ENCODE measurements around the gene CNIH2.
"Not testable (repeated sequence)": the region's sequence is repeated elsewhere in the genome, so short reads cannot be mapped to it uniquely, and the experiment has no call there.

The CNIH2 gene

GRCh38 chr11:66316849-66317251, 38.9 kb downstream of the CNIH2 start, which contains the start of gene CD248:
TSS of gene CD248 (minus strand) at chr11:66317044. CDS start at chr11:66317027, 17 bp downstream.
- FAIRE-seq, result no peak

GRCh38 chr11:66317322-66317722, 39.3 kb downstream of the CNIH2 start:
- FAIRE-seq, result no peak

- FAIRE-seq, result no peak
These were observed 40.0 kb downstream of the CNIH2 start for GRCh38 chr11:66317723-66318599.

- FAIRE-seq, result no peak
These were observed 40.6 kb downstream of the CNIH2 start for GRCh38 chr11:66318600-66318970.

GRCh38 chr11:66320289-66320688, 42.3 kb downstream of the CNIH2 start:
- FAIRE-seq, result not testable (repeated sequence)

GRCh38 chr11:66320748-66321147, 42.8 kb downstream of the CNIH2 start:
- FAIRE-seq, result not testable (repeated sequence)

GRCh38 chr11:66321606-66322005, 43.6 kb downstream of the CNIH2 start:
- FAIRE-seq, result no peak

GRCh38 chr11:66322732-66323427, 44.9 kb downstream of the CNIH2 start:
- FAIRE-seq, result no peak

- no peak for FAIRE-seq
These were observed 45.7 kb downstream of the CNIH2 start for GRCh38 chr11:66323684-66324083.

- FAIRE-seq, result no peak
These were observed 46.7 kb downstream of the CNIH2 start for GRCh38 chr11:66324664-66325063.

GRCh38 chr11:66325263-66325671, 47.3 kb downstream of the CNIH2 start:
- FAIRE-seq, result no peak

GRCh38 chr11:66326261-66327111, 48.5 kb downstream of the CNIH2 start:
- no peak for FAIRE-seq

GRCh38 chr11:66327171-66328030, 49.4 kb downstream of the CNIH2 start:
- FAIRE-seq, result no peak

- FAIRE-seq, result no peak
These were observed 50.0 kb downstream of the CNIH2 start for GRCh38 chr11:66328031-66328301.

GRCh38 chr11:66328302-66329144, 50.5 kb downstream of the CNIH2 start:
- FAIRE-seq, result peak; percentile 71

- no peak for FAIRE-seq
These were observed 51.2 kb downstream of the CNIH2 start for GRCh38 chr11:66329165-66329673.

GRCh38 chr11:66330931-66331330, 53.0 kb downstream of the CNIH2 start:
- FAIRE-seq, result no peak

- no peak for FAIRE-seq
These were observed 53.8 kb downstream of the CNIH2 start for GRCh38 chr11:66331542-66332370.

GRCh38 chr11:66332371-66333219, 54.6 kb downstream of the CNIH2 start:
- FAIRE-seq, result no peak

All from islet of Langerhans (tissue), 1 donor.